Neural progenitor cell (in vitro differentiated cells): ENCODE measurements around the gene KCNMA1. TPM values are rescaled to one million over a fixed set of nuclear protein-coding genes. Genes with fewer than 3 reads are reported as not detected.

Experiments used
- DNase-seq: peaks from one replicate; pipeline ENCODE4 v3.0.0-alpha.2; 2016; ENCODE audit warnings: low spot score
- H2AFZ ChIP-seq: fragments of 200-600 bp; sonication (generic); replicated peaks from 2 replicates; pipeline ENCODE4 v1.6.1; 2016; ENCODE audit warnings: antibody characterized with exemption
- H3F3A ChIP-seq: fragments of 200-600 bp; sonication (generic); 2 replicates; pipeline ENCODE4 v1.6.1; 2016; ENCODE audit warnings: antibody characterized with exemption, low read depth
- H3K27ac ChIP-seq: fragments of 200-600 bp; sonication (generic); 2 replicates; pipeline ENCODE4 v1.5.1; 2016; ENCODE audit warnings: mild to moderate bottlenecking
- H3K27me3 ChIP-seq: fragments of 200-600 bp; sonication (generic); 2 replicates; pipeline ENCODE4 v1.6.1; 2016; ENCODE audit warnings: mild to moderate bottlenecking, moderate library complexity
- H3K36me3 ChIP-seq: fragments of 200-600 bp; sonication (generic); 2 replicates; pipeline ENCODE4 v1.5.1; 2016
- H3K4me1 ChIP-seq: fragments of 200-600 bp; sonication (generic); 2 replicates; pipeline ENCODE4 v1.6.1; 2016; ENCODE audit warnings: mixed run types
- H3K4me2 ChIP-seq: fragments of 200-600 bp; sonication (generic); 2 replicates; pipeline ENCODE4 v1.6.1; 2016
- H3K4me3 ChIP-seq: fragments of 200-600 bp; sonication (generic); 2 replicates; pipeline ENCODE4 v1.5.1; 2016
- H3K79me2 ChIP-seq: fragments of 200-600 bp; sonication (generic); 2 replicates; pipeline ENCODE4 v1.6.1; 2016; ENCODE audit warnings: low read depth
- H3K9ac ChIP-seq: fragments of 200-600 bp; sonication (generic); 2 replicates; pipeline ENCODE4 v1.6.1; 2016
- H3K9me3 ChIP-seq: fragments of 200-600 bp; sonication (generic); 2 replicates; pipeline ENCODE4 v1.5.1; 2016; ENCODE audit warnings: low read depth
- H4K20me1 ChIP-seq: fragments of 200-600 bp; sonication (generic); 2 replicates; pipeline ENCODE4 v1.6.1; 2016; ENCODE audit warnings: low read depth
- H3K27ac Mint-ChIP-seq: 3 replicates; pipeline ENCODE4 v1.8.0; 2021; ENCODE audit warnings: mixed read lengths
- H3K27me3 Mint-ChIP-seq: 2 replicates; pipeline ENCODE4 v1.8.0; 2022; ENCODE audit warnings: low read depth, mild to moderate bottlenecking, inconsistent platforms, moderate library complexity, mixed read lengths; ENCODE audit not compliant: insufficient read depth
- H3K36me3 Mint-ChIP-seq: 3 replicates; pipeline ENCODE4 v1.8.0; 2021; ENCODE audit warnings: mixed read lengths
- H3K4me1 Mint-ChIP-seq: 3 replicates; pipeline ENCODE4 v1.8.0; 2021; ENCODE audit warnings: mixed read lengths
- H3K4me3 Mint-ChIP-seq: 3 replicates; pipeline ENCODE4 v1.8.0; 2021; ENCODE audit warnings: mild to moderate bottlenecking, moderate library complexity, mixed read lengths
- H3K9me3 Mint-ChIP-seq: 3 replicates; pipeline ENCODE4 v1.8.0; 2020; ENCODE audit warnings: mixed read lengths
- CTCF ChIP-seq: fragments of 200-600 bp; sonication (generic); IDR thresholded peaks from 2 replicates; pipeline ENCODE4 v1.5.1; 2017; ENCODE audit warnings: antibody characterized with exemption, mild to moderate bottlenecking
- EZH2 ChIP-seq: fragments of 200-600 bp; sonication (generic); IDR thresholded peaks from 2 replicates; pipeline ENCODE4 v1.6.1; 2017; ENCODE audit warnings: antibody characterized with exemption, mild to moderate bottlenecking, moderate library complexity
- EZH2phosphoT487 ChIP-seq: fragments of 200-600 bp; sonication (generic); IDR thresholded peaks from 2 replicates; pipeline ENCODE4 v1.6.1; 2017; ENCODE audit warnings: antibody characterized with exemption
- total RNA-seq: library from RNA; depleted of rRNA; stranded (reverse); fragments of >200 nt; gene quantifications from 2 replicates; pipeline ENCODE4 v1.2.3, GENCODE V29; 2015; ENCODE audit warnings: low replicate concordance

Gene KCNMA1
- total RNA-seq, 1 donor from 2014 or later = 2.4 TPM

DNA sequence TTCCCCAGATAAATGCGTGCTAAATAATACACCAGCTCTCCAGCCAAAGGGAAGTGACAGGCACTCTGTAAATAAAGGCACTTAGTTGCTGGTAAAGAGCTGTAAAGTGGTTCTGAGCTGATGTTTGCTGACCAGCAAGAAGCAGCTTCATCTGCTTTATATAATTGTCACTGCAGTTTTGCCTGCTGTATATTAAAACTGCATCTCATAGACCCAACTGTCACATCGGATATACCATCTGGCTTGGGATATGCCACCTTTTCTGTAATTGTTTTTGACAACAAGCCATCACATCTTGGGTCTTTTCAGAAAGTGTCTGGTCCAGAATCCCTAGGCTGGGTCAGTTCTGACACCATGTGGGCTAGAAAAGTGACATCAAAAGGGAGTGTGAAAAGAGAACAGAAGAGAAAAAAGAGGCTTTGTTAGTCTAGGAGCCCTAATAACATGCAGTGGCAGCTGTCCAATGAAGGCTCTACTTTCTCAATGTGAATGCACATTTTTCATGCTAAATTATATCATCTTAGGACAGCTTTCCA, 697.6 kb downstream of the KCNMA1 start:
- H3K4me1 Mint-ChIP-seq = peaks cover 14% of the 10 kb centered on the region
- peak overlapping the region; percentile 35 for H3K27ac Mint-ChIP-seq
- no peak overlapping the region for H3K27ac ChIP-seq
- H3K36me3 Mint-ChIP-seq = no peaks in the 10 kb centered on the region
- no peaks in the 10 kb centered on the region for H3K79me2 ChIP-seq
- H3K4me1 ChIP-seq = peaks cover 8% of the 10 kb centered on the region
- no peak overlapping the region for H3K4me3 Mint-ChIP-seq
- no peaks in the 10 kb centered on the region for H3K36me3 ChIP-seq
- no peaks in the 10 kb centered on the region for H3K27me3 ChIP-seq
- no peak overlapping the region for H3K9ac ChIP-seq
- H3K4me2 ChIP-seq = no peak overlapping the region
- H4K20me1 ChIP-seq = no peaks in the 10 kb centered on the region
- H3K4me3 ChIP-seq = no peak overlapping the region
- no peak for DNase-seq
- H3F3A ChIP-seq = no peaks in the 10 kb centered on the region
- no peaks in the 10 kb centered on the region for H3K9me3 ChIP-seq
- TF ChIP-seq CTCF (no peak), EZH2phosphoT487 (no peak), EZH2 (no peak)
- no peaks in the 10 kb centered on the region for H3K9me3 Mint-ChIP-seq
- no peak overlapping the region for H2AFZ ChIP-seq
- peaks cover 6% of the 10 kb centered on the region for H3K27me3 Mint-ChIP-seq

- Histone ChIP-seq H4K20me1 (no peaks in the 10 kb centered on the region), H3K9ac (no peak overlapping the region), H3K4me1 (peaks cover 8% of the 10 kb centered on the region), H3K79me2 (no peaks in the 10 kb centered on the region), H3K4me2 (no peak overlapping the region), H3K27ac (no peak overlapping the region), H3F3A (no peaks in the 10 kb centered on the region), H3K36me3 (no peaks in the 10 kb centered on the region), H3K9me3 (no peaks in the 10 kb centered on the region), H3K4me3 (no peak overlapping the region), H2AFZ (peak overlapping the region; percentile 38), H3K27me3 (no peaks in the 10 kb centered on the region)
- H3K4me1 Mint-ChIP-seq = peaks cover 11% of the 10 kb centered on the region
- no peak overlapping the region for H3K27ac Mint-ChIP-seq
- no peak overlapping the region for H3K4me3 Mint-ChIP-seq
- no peak for DNase-seq
- H3K9me3 Mint-ChIP-seq = no peaks in the 10 kb centered on the region
- TF ChIP-seq EZH2 = no peak
- no peak for TF ChIP-seq CTCF
- TF ChIP-seq EZH2phosphoT487 = no peak
- peaks cover 2% of the 10 kb centered on the region for H3K27me3 Mint-ChIP-seq
- H3K36me3 Mint-ChIP-seq = no peaks in the 10 kb centered on the region
Observed at GRCh38 chr10:76937181-76937600, 700.4 kb downstream of the KCNMA1 start.

DNA sequence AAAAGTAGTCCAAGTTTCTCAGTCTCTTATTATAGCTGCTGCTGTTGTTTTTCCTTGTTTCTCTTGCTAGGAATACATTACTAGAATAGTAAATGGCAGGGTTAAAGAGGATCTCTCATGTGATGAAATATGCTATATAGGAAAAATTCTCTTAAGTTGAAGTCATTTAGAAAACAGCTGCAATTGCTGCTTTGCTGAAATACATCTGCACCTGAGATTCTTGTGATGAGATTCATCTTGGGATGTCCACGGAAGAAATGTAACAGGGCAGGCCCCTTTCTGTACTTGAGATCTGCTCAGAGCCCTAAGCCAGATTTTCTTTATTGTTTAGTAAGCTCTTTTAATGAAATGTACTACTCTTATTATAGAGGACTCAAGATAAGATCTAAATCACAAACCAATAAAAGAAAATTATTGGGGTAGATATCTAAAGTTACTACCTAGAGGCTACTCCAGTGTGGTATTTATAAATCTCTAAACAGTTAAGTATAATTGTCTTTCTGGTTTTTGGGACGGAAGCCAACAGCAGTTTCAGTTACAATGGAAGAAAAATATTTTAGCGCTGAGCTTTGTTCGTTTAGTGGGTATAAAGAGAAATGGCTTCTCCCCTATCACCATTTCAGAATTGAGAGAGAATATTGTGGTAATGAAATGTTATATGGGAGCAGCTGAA, 701.5 kb downstream of the KCNMA1 start:
- Histone ChIP-seq H3K9me3 (no peaks in the 10 kb centered on the region), H3K27me3 (no peaks in the 10 kb centered on the region), H3K4me2 (no peak overlapping the region), H3K27ac (no peak overlapping the region), H2AFZ (no peak overlapping the region), H3K79me2 (no peaks in the 10 kb centered on the region), H3F3A (no peaks in the 10 kb centered on the region), H4K20me1 (no peaks in the 10 kb centered on the region), H3K4me1 (peaks cover 8% of the 10 kb centered on the region), H3K9ac (no peak overlapping the region), H3K36me3 (no peaks in the 10 kb centered on the region), H3K4me3 (no peak overlapping the region)
- H3K4me1 Mint-ChIP-seq = peaks cover 11% of the 10 kb centered on the region
- no peak for TF ChIP-seq EZH2
- no peak for TF ChIP-seq CTCF
- no peak for TF ChIP-seq EZH2phosphoT487
- H3K4me3 Mint-ChIP-seq = no peak overlapping the region
- H3K27me3 Mint-ChIP-seq = peaks cover 2% of the 10 kb centered on the region
- no peak overlapping the region for H3K27ac Mint-ChIP-seq
- DNase-seq = no peak
- H3K36me3 Mint-ChIP-seq = no peaks in the 10 kb centered on the region
- H3K9me3 Mint-ChIP-seq = no peaks in the 10 kb centered on the region
